Suprapubic skin (tissue), 4 donors: ENCODE results near the gene RXRA. TPM values are rescaled to one million over a fixed set of nuclear protein-coding genes. Genes with fewer than 3 reads are reported as not detected.

ENCODE experiments used
- DNase-seq, 2 donors: peaks; one replicate each; pipeline ENCODE4 v3.0.0-alpha.2; 2019; ENCODE audit warnings: low spot score in 2 of 2
- H3K27ac ChIP-seq: fragments of 200-600 bp; sonication (generic); one replicate; pipeline ENCODE4 v1.5.1; 2019
- H3K27me3 ChIP-seq: fragments of 200-600 bp; sonication (generic); one replicate; pipeline ENCODE4 v1.5.1; 2019
- H3K36me3 ChIP-seq: fragments of 200-600 bp; sonication (generic); one replicate; pipeline ENCODE4 v1.5.1; 2019
- H3K4me1 ChIP-seq: fragments of 200-600 bp; sonication (generic); one replicate; pipeline ENCODE4 v1.5.1; 2019
- H3K4me3 ChIP-seq: fragments of 200-600 bp; sonication (generic); one replicate; pipeline ENCODE4 v1.5.1; 2019; ENCODE audit warnings: mild to moderate bottlenecking
- H3K9me3 ChIP-seq: fragments of 200-600 bp; sonication (generic); one replicate; pipeline ENCODE4 v1.5.1; 2019
- CTCF ChIP-seq, 2 donors: fragments of 200-600 bp in 1 of 2; fragments of 450-650 bp in 1 of 2; sonication (generic) in 1 of 2; IDR thresholded peaks; one replicate each; pipeline ENCODE4 v1.5.1; 2016 to 2019; ENCODE audit warnings: antibody characterized with exemption in 2 of 2, mild to moderate bottlenecking in 1 of 2, moderate library complexity in 1 of 2
- EP300 ChIP-seq: sonication (generic); formaldehyde crosslinking; IDR thresholded peaks from one replicate; pipeline ENCODE4 v1.6.1; 2017; ENCODE audit warnings: antibody characterized with exemption
- POLR2A ChIP-seq, 2 donors: fragments of 450-650 bp; IDR thresholded peaks; one replicate each; pipeline ENCODE4 v1.6.1; 2017; ENCODE audit warnings: antibody characterized with exemption in 2 of 2, mild to moderate bottlenecking in 2 of 2, moderate library complexity in 2 of 2
- POLR2AphosphoS5 ChIP-seq, 3 donors: sonication (generic); formaldehyde crosslinking; IDR thresholded peaks; one replicate each; pipeline ENCODE4 v1.6.1; 2017; ENCODE audit warnings: antibody characterized with exemption in 3 of 3
- WGBS: methylation state at CpG from one replicate; pipeline ENCODE4 v1.1.5; 2018; 5-methylcytosine and 5-hydroxymethylcytosine counted together
- total RNA-seq, 4 donors: library from RNA; depleted of rRNA; stranded (reverse); fragments of >200 nt; gene quantifications; one replicate each; pipeline ENCODE4 v1.1.0, GENCODE V29; 2016

Gene RXRA
- total RNA-seq, 4 donors from 2014 or later, result 165 to 240 (median 185) TPM

- Histone ChIP-seq H3K4me3 (no peak overlapping the region), H3K27me3 (no peaks in the 10 kb centered on the region), H3K9me3 (peaks cover 3% of the 10 kb centered on the region), H3K36me3 (no peaks in the 10 kb centered on the region), H3K4me1 (peaks cover 35% of the 10 kb centered on the region), H3K27ac (no peak overlapping the region)
- no peak for TF ChIP-seq EP300
- no peak for DNase-seq
- WGBS, result 87% methylated on average over 23 of the region's 23 CpGs
Measured at GRCh38 chr9:134453776-134454475, 127.7 kb downstream of the RXRA start.

GRCh38 chr9:134454476-134454857 lies 128.2 kb downstream of the RXRA start:
- no peak for TF ChIP-seq POLR2A (IDR thresholded peaks at IDR 0.05)
- no peak overlapping the region for H3K4me3 ChIP-seq
- WGBS, result 93% methylated on average over 5 of the region's 5 CpGs
- H3K4me1 ChIP-seq, result peaks cover 37% of the 10 kb centered on the region
- no peaks in the 10 kb centered on the region for H3K27me3 ChIP-seq
- no peaks in the 10 kb centered on the region for H3K36me3 ChIP-seq
- no peak overlapping the region for H3K27ac ChIP-seq
- no peaks in the 10 kb centered on the region for H3K9me3 ChIP-seq
- no peak for DNase-seq

GRCh38 chr9:134455021-134455471 lies 128.8 kb downstream of the RXRA start:
- TF ChIP-seq POLR2AphosphoS5 (IDR thresholded peaks at IDR 0.05), result no peak
- no peak for TF ChIP-seq POLR2A (IDR thresholded peaks at IDR 0.05)
- TF ChIP-seq EP300, result no peak
- no peak for TF ChIP-seq CTCF (IDR thresholded peaks at IDR 0.05)
- H3K27me3 ChIP-seq, result no peaks in the 10 kb centered on the region
- H3K36me3 ChIP-seq, result no peaks in the 10 kb centered on the region
- 98% methylated on average over 6 of the region's 13 CpGs for WGBS
- H3K27ac ChIP-seq, result no peak overlapping the region
- peaks cover 37% of the 10 kb centered on the region for H3K4me1 ChIP-seq
- no peak for DNase-seq
- no peaks in the 10 kb centered on the region for H3K9me3 ChIP-seq
- no peak overlapping the region for H3K4me3 ChIP-seq

- peak overlapping the region; percentile 85 for H3K27ac ChIP-seq
- no peaks in the 10 kb centered on the region for H3K9me3 ChIP-seq
- H3K27me3 ChIP-seq, result no peaks in the 10 kb centered on the region
- H3K4me3 ChIP-seq, result peak overlapping the region; percentile 43
- no peak for DNase-seq
- 52% methylated on average over 13 of the region's 15 CpGs for WGBS
- H3K36me3 ChIP-seq, result no peaks in the 10 kb centered on the region
- H3K4me1 ChIP-seq, result peaks cover 37% of the 10 kb centered on the region
- TF ChIP-seq EP300 (no peak), POLR2A (IDR thresholded peaks at IDR 0.05) (no peak), CTCF (IDR thresholded peaks at IDR 0.05) (no peak), POLR2AphosphoS5 (IDR thresholded peaks at IDR 0.05) (no peak)
Measured at GRCh38 chr9:134455537-134455933, 129.3 kb downstream of the RXRA start.

GRCh38 chr9:134455934-134456755 lies 129.9 kb downstream of the RXRA start:
- WGBS, result 3% methylated on average over 31 of the region's 41 CpGs
- peaks cover 37% of the 10 kb centered on the region for H3K4me1 ChIP-seq
- TF ChIP-seq POLR2AphosphoS5 (IDR thresholded peaks at IDR 0.05) (peak in 2 of 3 donors; percentile 21 to 54), POLR2A (IDR thresholded peaks at IDR 0.05) (peak in 1 of 2 donors; percentile 40), EP300 (no peak), CTCF (IDR thresholded peaks at IDR 0.05) (no peak)
- no peaks in the 10 kb centered on the region for H3K9me3 ChIP-seq
- no peaks in the 10 kb centered on the region for H3K27me3 ChIP-seq
- H3K4me3 ChIP-seq, result peak overlapping the region; percentile 43
- H3K27ac ChIP-seq, result peak overlapping the region; percentile 85
- peak; percentile 94 to 95 for DNase-seq
- H3K36me3 ChIP-seq, result no peaks in the 10 kb centered on the region

- 100% methylated on average over 1 of the region's 12 CpGs for WGBS
- TF ChIP-seq POLR2AphosphoS5 (IDR thresholded peaks at IDR 0.05) (no peak), POLR2A (IDR thresholded peaks at IDR 0.05) (no peak)
- no peak for DNase-seq
- no peaks in the 10 kb centered on the region for H3K36me3 ChIP-seq
- H3K27me3 ChIP-seq, result peaks cover 2% of the 10 kb centered on the region
- H3K27ac ChIP-seq, result peak overlapping the region; percentile 85
- no peaks in the 10 kb centered on the region for H3K9me3 ChIP-seq
- peaks cover 37% of the 10 kb centered on the region for H3K4me1 ChIP-seq
- peak overlapping the region; percentile 43 for H3K4me3 ChIP-seq
Measured at GRCh38 chr9:134456756-134457305, 130.6 kb downstream of the RXRA start.
